Tibial nerve (tissue), 4 donors: Measurements from ENCODE around the gene LSAMP.

Source experiments
- EP300 ChIP-seq, 2 donors: sonication (generic); formaldehyde crosslinking; IDR thresholded peaks; one replicate each; pipeline ENCODE4 v1.6.1; 2017; ENCODE audit warnings: antibody characterized with exemption in 2 of 2, mild to moderate bottlenecking in 1 of 2
- POLR2A ChIP-seq, 2 donors: fragments of 450-650 bp; IDR thresholded peaks; one replicate each; pipeline ENCODE4 v1.6.1; 2017; ENCODE audit warnings: antibody characterized with exemption in 2 of 2, mild to moderate bottlenecking in 2 of 2, moderate library complexity in 2 of 2
- TF ChIP-seq, protein P1 (sequence below), 5 experiments: fragments of 200-600 bp in 3 of 5; fragments of 450-650 bp in 2 of 5; sonication (generic) in 3 of 5; IDR thresholded peaks; one replicate each; pipeline ENCODE4 v1.5.1; 2016 to 2019; ENCODE audit warnings: antibody characterized with exemption in 5 of 5, mild to moderate bottlenecking in 3 of 5, moderate library complexity in 2 of 5

DNA sequence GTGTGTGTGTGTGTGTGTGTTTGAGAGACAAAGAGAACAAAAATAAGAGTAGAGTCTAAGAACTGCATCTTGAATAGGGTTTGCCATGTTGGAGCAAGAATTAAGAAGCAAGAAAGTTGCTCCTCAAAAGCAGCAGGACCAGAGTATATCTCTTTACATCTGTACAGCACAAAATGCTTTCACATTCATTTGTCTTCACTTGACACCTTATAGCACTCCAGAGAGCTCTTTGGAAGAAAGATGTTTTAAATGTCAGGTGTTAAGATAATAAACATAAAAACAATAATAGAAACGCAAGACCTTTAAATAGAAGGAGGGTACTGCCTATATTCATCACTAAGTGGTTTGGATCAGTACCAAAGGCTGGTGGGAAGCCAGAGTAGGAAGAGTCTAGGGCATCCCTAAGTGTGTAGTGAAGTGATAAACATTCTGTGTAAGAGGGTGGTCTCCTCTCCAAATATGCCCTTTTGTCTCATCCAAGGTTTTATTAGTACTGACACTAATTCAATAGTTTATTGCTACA lies 19.1 kb upstream of the LSAMP start:
- TF ChIP-seq POLR2A (IDR thresholded peaks at IDR 0.05) (no peak), EP300 (IDR thresholded peaks at IDR 0.05) (no peak)
- TF ChIP-seq, protein P1, sequence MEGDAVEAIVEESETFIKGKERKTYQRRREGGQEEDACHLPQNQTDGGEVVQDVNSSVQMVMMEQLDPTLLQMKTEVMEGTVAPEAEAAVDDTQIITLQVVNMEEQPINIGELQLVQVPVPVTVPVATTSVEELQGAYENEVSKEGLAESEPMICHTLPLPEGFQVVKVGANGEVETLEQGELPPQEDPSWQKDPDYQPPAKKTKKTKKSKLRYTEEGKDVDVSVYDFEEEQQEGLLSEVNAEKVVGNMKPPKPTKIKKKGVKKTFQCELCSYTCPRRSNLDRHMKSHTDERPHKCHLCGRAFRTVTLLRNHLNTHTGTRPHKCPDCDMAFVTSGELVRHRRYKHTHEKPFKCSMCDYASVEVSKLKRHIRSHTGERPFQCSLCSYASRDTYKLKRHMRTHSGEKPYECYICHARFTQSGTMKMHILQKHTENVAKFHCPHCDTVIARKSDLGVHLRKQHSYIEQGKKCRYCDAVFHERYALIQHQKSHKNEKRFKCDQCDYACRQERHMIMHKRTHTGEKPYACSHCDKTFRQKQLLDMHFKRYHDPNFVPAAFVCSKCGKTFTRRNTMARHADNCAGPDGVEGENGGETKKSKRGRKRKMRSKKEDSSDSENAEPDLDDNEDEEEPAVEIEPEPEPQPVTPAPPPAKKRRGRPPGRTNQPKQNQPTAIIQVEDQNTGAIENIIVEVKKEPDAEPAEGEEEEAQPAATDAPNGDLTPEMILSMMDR (IDR thresholded peaks at IDR 0.05) = no peak
